ENCODE data around the gene BRD2.

BRD2 gene

DNA sequence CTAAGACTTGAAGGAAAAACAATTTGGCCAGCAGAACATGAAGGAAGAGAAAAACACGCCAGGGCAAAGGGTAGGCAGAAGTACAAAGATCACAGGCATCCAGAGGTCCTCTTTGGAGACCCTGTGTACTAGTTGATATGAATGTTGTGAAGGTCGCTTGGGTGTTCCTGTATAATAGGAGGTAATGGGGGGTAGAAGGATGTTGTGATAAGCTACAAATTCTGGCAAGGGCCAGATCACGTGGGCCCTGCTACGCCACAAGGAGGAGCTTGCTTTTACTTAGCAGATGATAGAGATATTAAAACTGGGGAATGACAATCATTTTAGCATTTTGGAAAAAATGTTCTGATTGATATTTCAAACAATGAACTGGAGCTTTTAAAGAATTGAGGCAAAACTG is 14.6 kb upstream of the BRD2 start:
- Histone ChIP-seq H3K4me1 (no peaks in the 10 kb centered on the region), H3K27me3 (no peaks in the 10 kb centered on the region), H3K36me3 (no peaks in the 10 kb centered on the region), H3K4me3 (ENCODE audit: low read depth, low read length) (no peak overlapping the region), H3K9me3 (no peaks in the 10 kb centered on the region)
- no peak for DNase-seq
- TF ChIP-seq, protein P1, sequence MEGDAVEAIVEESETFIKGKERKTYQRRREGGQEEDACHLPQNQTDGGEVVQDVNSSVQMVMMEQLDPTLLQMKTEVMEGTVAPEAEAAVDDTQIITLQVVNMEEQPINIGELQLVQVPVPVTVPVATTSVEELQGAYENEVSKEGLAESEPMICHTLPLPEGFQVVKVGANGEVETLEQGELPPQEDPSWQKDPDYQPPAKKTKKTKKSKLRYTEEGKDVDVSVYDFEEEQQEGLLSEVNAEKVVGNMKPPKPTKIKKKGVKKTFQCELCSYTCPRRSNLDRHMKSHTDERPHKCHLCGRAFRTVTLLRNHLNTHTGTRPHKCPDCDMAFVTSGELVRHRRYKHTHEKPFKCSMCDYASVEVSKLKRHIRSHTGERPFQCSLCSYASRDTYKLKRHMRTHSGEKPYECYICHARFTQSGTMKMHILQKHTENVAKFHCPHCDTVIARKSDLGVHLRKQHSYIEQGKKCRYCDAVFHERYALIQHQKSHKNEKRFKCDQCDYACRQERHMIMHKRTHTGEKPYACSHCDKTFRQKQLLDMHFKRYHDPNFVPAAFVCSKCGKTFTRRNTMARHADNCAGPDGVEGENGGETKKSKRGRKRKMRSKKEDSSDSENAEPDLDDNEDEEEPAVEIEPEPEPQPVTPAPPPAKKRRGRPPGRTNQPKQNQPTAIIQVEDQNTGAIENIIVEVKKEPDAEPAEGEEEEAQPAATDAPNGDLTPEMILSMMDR (IDR thresholded peaks at IDR 0.05; ENCODE audit: low read depth, low read length) = no peak

DNA sequence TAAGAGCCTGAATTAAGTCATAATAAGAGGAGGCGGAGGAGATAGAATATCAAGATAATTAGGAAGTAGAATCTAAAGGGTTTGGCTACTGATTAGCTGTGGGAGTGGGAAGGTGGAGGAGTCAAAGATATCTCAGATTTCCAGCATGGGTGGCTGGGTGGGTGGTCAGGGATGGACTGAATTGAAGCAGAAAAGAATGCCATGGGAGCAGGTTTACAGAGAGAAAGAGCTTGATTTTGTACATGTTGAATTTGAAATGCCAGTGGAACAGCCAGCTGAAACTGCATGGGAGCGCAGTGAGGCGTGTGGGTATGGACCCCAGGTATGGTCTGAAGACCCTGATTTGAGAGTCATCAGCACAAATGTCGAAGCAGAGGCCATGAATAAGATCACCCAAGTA is 14.1 kb upstream of the BRD2 start:
- H3K4me1 ChIP-seq = no peaks in the 10 kb centered on the region
- no peaks in the 10 kb centered on the region for H3K36me3 ChIP-seq
- TF ChIP-seq, protein P1 (IDR thresholded peaks at IDR 0.05; ENCODE audit: low read depth, low read length) = no peak
- H3K27me3 ChIP-seq = no peaks in the 10 kb centered on the region
- no peaks in the 10 kb centered on the region for H3K9me3 ChIP-seq
- no peak for DNase-seq
- no peak overlapping the region for H3K4me3 ChIP-seq (ENCODE audit: low read depth, low read length)

DNA sequence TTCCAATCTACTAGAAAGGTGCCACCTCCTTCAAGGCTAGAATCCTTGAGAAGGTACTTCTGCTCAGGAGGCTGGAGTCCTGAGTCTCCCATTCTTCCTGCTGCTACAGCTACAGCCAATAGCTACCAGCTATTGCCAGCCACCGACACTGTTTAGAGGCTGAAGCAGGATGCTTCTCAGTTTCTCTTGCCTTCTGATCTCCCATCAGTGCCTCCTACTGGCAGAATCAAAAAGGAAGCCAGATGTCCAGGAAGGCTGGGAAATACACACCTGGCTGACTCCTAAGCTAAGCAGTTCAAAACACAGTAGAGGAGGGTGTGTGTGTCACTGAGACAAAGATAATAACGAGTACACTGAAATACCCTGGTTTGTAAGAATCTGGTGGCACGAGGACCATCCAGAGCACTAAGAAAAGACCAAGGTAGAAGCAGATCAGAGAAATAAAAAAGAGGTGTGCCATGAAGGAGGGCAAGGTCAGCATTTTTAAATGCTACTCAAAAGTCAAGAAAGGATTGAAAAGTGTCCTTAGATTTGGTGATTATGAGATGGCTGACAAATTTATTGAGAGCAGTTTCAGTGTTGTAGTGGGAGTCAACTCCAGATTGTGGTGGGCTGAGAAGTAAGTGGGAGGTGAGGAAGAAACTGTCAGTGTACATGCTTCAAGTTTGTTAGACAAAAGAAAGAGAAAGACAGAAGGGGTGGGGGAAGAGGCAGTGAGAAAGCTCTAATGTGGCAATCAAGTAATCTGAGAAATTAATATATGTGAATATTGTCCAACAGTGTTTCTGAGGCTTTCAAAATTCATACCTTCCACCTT is 13.2 kb upstream of the BRD2 start:
- no peaks in the 10 kb centered on the region for H3K27me3 ChIP-seq
- TF ChIP-seq, protein P1 (IDR thresholded peaks at IDR 0.05; ENCODE audit: low read depth, low read length) = peak; percentile 56
- no peaks in the 10 kb centered on the region for H3K9me3 ChIP-seq
- H3K4me1 ChIP-seq = no peaks in the 10 kb centered on the region
- peak; percentile 25 for DNase-seq
- no peaks in the 10 kb centered on the region for H3K36me3 ChIP-seq
- H3K4me3 ChIP-seq (ENCODE audit: low read depth, low read length) = no peak overlapping the region

DNA sequence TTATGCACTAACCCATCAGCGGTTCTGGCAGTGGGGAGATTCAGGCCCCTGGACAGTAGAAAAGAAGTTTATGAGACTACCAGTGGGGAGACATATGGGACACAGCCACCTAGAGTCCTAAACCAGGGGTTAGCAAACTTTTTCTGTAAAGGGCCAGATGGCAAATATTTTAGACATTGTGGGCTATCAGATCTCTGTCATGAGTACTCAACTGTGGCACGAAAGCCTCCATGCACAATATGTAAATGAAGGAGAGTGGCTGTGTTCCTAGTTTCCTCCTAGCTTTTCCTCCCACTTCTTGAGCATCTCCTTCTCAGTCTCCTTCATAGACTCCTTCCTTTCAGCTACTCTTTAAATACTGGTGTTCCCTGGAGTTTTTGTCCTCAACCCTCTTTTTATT is 12.2 kb upstream of the BRD2 start:
- no peaks in the 10 kb centered on the region for H3K4me1 ChIP-seq
- TF ChIP-seq, protein P1 (IDR thresholded peaks at IDR 0.05; ENCODE audit: low read depth, low read length) = no peak
- no peaks in the 10 kb centered on the region for H3K27me3 ChIP-seq
- DNase-seq = no peak
- H3K4me3 ChIP-seq (ENCODE audit: low read depth, low read length) = no peak overlapping the region
- no peaks in the 10 kb centered on the region for H3K36me3 ChIP-seq
- no peaks in the 10 kb centered on the region for H3K9me3 ChIP-seq

DNA sequence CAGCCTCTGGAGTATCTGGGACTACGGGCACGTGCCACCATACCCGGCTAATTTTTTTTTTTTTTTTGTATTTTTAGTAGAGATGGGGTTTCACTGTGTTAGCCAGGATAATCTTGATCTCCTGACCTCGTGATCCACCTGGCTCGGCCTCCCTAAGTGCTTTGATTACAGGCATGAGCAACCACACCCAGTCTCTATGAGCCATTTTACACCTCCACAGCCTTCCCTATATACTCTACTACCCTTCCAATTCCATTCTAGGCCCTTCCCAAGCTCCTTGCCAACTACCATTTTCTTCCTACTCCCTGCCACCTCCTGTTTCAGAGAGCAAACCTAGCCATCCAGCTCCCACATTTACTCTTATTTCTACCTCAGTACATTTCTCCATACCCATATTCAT is 7.8 kb upstream of the BRD2 start:
- Histone ChIP-seq H3K4me1 (peaks cover 5% of the 10 kb centered on the region; the same call in 1 of the 2 replicates), H3K9me3 (no peaks in the 10 kb centered on the region), H3K36me3 (no peaks in the 10 kb centered on the region), H3K27me3 (no peaks in the 10 kb centered on the region), H3K4me3 (ENCODE audit: low read depth, low read length) (no peak overlapping the region)
- DNase-seq = no peak
- TF ChIP-seq, protein P1 (IDR thresholded peaks at IDR 0.05; ENCODE audit: low read depth, low read length) = no peak

DNA sequence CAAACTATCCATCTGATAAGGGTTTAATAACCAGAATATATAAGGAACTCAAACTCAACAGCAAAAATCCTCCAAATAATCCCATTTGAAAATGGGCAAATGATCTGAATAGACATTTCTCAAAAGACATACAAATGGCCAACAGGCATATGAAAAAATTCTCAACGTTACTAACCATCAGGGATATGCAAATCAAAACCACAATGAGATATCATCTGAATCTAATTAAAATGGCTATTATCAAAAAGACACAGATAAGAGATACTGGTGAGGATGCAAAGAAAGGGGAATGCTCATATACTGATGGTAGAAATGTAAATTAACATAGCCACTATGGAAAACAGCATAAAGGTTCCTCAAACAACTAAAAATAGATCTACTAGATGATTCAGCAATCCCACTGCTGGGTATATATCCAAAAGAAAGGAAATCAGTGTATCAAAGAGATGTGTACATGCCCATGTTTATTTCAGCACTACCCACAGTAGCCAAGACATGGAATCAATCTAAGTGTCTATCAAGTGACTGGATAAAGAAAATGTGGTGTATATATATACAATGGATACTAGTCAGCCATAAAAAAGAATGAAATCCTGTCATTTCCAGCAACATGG is 6.1 kb upstream of the BRD2 start:
- H3K4me1 ChIP-seq = peaks cover 5% of the 10 kb centered on the region; the same call in 1 of the 2 replicates
- H3K36me3 ChIP-seq = no peaks in the 10 kb centered on the region
- no peak overlapping the region for H3K4me3 ChIP-seq (ENCODE audit: low read depth, low read length)
- TF ChIP-seq, protein P1 (IDR thresholded peaks at IDR 0.05; ENCODE audit: low read depth, low read length) = no peak
- H3K9me3 ChIP-seq = no peaks in the 10 kb centered on the region
- no peaks in the 10 kb centered on the region for H3K27me3 ChIP-seq
- DNase-seq = no peak

Data from BE2C (cell line).